SKM-1 treated with dmso at 0.1 percent for 144 hours (cell line): ENCODE data around the gene CRYBB3.
"Not testable (repeated sequence)": the region's sequence is repeated elsewhere in the genome, so short reads cannot be mapped to it uniquely, and the experiment has no call there.

Experiments used
- DNase-seq: peaks from one replicate; lab custom pipeline; 2025; ENCODE audit not compliant: unreplicated experiment; lab: John Stamatoyannopoulos, UW

CRYBB3 gene

GRCh38 chr22:25174888-25175411 is 24.7 kb upstream of the CRYBB3 start:
- no peak for DNase-seq

- DNase-seq: no peak
Observed at GRCh38 chr22:25176175-25176574, 23.5 kb upstream of the CRYBB3 start.

- no peak for DNase-seq
Observed at GRCh38 chr22:25176799-25177198, 22.9 kb upstream of the CRYBB3 start.

GRCh38 chr22:25177226-25177625 is 22.4 kb upstream of the CRYBB3 start:
- no peak for DNase-seq

- no peak for DNase-seq
Observed at GRCh38 chr22:25177895-25178294, 21.8 kb upstream of the CRYBB3 start.

GRCh38 chr22:25178348-25178747 is 21.3 kb upstream of the CRYBB3 start:
- not testable (repeated sequence) for DNase-seq

GRCh38 chr22:25178869-25179631 is 20.6 kb upstream of the CRYBB3 start:
- DNase-seq: not testable (repeated sequence)

- no peak for DNase-seq
Observed at GRCh38 chr22:25182131-25183110, 17.2 kb upstream of the CRYBB3 start.

- DNase-seq: no peak
Observed at GRCh38 chr22:25183949-25184619, 15.6 kb upstream of the CRYBB3 start.

- no peak for DNase-seq
Observed at GRCh38 chr22:25186140-25186539, 13.5 kb upstream of the CRYBB3 start.

GRCh38 chr22:25187469-25187868 is 12.2 kb upstream of the CRYBB3 start:
- no peak for DNase-seq

GRCh38 chr22:25192406-25192805 is 7.3 kb upstream of the CRYBB3 start:
- no peak for DNase-seq

GRCh38 chr22:25193130-25193529 is 6.5 kb upstream of the CRYBB3 start:
- no peak for DNase-seq

- no peak for DNase-seq
Observed at GRCh38 chr22:25193548-25193947, 6.1 kb upstream of the CRYBB3 start.

GRCh38 chr22:25196326-25196725 is 3.3 kb upstream of the CRYBB3 start:
- DNase-seq: no peak

GRCh38 chr22:25197340-25197739 is 2.3 kb upstream of the CRYBB3 start:
- DNase-seq: no peak

GRCh38 chr22:25200967-25201366 is 1.3 kb downstream of the CRYBB3 start:
- DNase-seq: no peak

- DNase-seq: no peak
Observed at GRCh38 chr22:25201557-25202273, 2.1 kb downstream of the CRYBB3 start.

GRCh38 chr22:25202290-25202921 is 2.7 kb downstream of the CRYBB3 start:
- peak; percentile 45 for DNase-seq

- DNase-seq: no peak
Observed at GRCh38 chr22:25203082-25203481, 3.4 kb downstream of the CRYBB3 start.
